Stimulated activated CD4-positive, alpha-beta T cell treated with anti-CD3 and anti-CD28 coated beads, Interleukin-15, amount 100 ng/mL, for 1 hour (primary cell): ENCODE measurements around the gene LPCAT1.
A peak's percentile ranks its signal among the peaks of the same experiment; 100 is the strongest.

Experiments
- DNase-seq, 2 donors: peaks; one replicate each; pipeline ENCODE4 v3.0.0-alpha.2; 2020; ENCODE audit warnings: low read depth in 1 of 2, low spot score in 1 of 2

LPCAT1 gene

DNA sequence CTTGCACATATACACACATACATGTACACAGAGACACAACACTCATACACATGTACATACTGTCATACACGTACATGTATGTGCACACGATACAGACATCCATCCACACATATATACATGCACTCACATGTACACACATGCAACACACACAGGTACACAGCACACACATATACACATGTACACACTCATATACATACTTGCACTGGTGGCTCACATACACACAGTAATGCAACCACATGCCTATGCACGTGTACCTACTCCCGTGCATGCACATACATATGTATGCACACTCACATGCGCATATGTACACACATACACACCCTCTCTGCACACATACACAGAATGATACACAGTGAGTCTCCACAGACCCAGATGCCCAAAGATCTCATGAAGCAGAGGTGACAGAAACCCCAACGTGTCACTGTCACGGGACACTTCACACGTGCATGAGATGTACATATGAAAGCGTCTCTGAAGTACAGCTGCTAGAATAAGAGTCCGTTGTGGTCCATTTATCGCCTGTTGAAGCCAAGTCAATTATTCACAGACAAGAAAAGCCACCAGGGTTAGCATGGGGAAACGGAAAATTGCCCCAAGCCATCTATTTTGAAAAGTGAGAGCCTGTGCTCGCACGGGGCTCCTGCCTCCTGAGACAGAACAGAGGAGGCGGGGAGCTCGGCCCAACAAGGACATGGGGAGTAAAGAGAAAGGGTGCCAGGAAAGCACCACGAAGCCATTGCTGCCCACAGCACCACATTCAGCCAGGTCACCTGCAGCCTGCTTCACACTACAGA is 24.9 kb downstream of the LPCAT1 start:
- DNase-seq = no peak

DNA sequence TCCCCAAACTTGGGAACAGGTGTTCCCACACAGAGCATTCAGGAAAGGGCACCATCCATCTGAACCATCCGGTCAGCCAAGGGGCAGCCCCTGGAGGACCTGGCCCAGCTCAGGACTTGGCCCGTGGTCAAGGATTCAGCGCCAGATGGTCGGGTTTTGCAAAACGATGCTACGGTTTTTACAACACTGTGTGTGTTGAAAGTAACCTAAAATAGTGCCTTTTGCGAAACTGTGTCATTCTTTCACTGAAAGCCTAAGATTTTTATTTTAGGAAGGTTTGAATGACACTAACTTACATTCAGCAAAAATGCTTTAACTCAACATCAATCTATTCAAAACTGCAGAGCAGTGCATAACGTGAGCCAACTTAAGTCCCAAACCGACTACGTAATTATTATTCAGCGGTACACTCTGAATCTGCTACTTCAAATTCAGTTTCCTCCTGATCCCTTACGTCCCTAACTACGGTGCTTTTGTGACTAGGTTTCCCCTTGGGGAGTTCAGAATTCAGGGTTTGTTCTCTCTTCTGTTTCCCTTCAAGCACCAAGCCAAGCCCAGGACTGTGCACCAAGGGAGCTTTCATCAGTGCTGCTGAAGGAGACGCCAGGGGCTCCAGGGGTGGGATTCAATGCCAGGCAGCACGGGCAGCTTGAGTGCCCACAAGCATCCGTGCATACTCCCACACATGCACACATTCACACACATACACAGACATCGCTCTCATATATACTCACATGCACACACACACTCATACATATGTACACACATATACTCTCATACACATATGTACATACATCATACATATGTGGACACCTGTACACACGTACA is 25.8 kb downstream of the LPCAT1 start:
- DNase-seq = no peak

DNA sequence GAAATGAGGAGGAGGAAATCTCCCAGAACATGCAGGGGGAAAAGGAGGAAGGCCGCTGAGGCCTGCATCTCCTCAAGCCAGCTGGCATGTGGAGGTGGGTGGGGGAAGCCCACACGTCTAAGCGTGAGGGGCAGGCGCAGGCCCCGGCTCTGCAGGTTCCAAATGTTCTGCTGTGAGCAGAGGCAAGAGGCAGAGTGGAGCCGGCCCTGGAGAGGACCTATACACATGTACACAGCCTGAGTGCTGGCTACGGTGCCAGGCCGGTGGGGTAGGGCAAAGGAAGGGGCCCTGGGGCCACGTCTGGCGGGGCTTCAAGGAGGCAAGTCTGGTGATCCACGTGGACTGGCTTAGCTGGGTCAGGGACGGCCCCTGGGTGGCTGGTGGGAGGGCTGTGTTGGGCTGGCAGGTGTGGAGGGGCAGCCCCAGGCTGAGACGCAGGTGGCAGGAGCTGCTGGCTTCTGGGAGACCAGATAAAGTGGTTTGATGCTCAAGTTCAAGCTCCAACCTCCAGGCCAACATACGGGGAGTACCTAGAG is 26.4 kb downstream of the LPCAT1 start:
- no peak for DNase-seq

DNA sequence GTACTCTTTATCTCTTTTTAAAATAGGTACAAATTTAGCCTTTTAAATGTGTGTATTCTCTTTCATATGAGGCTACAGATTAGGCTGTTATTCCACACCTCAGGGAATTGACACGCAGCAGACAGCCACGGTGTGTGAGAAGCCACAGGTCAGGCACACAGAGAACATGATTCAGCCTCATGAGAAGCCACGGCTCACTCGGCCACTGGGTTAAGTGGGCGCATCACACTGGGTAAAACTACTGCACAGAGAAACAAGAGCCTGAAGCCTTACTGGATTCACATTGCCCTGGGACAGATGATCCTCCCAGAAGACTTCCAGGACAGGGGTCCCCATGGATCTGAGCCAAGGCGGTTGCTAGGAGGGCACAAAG is 28.2 kb downstream of the LPCAT1 start:
- DNase-seq = no peak

DNA sequence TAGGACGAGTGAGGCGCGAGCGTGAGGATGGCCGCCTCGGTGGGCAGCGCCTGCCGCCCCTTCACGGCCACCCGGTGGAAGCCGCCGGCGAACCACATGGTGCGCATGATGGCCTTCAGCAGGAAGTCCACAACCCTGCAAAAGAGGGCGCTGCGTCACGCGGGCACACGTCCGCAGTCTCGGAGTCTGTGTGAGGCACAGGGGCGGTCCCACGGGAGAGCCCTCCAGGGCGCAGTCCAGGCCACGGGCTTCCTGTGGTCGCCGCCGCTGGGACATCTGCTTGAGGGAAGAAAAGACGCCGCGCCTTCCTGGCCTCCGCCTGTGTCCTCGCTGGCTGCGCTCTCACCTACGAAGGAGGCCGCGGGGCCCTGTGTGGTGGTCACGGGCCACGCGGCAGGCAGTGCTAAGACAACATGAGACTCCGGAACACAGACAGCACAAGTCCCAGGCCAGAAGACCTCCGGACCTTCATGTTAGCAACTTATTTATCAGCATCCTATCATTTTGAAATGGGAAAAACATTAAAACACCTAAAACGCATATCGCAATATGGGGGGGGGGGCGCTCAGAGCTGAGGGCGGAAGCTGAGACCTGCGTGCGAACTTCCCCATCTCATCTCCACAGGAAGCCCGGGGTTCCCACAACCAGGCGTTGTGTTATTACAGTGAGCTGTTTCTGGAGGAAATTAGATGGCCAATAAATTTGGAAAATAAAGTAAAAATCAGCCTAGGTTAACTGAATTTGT is 28.8 kb downstream of the LPCAT1 start:
- no peak for DNase-seq

DNA sequence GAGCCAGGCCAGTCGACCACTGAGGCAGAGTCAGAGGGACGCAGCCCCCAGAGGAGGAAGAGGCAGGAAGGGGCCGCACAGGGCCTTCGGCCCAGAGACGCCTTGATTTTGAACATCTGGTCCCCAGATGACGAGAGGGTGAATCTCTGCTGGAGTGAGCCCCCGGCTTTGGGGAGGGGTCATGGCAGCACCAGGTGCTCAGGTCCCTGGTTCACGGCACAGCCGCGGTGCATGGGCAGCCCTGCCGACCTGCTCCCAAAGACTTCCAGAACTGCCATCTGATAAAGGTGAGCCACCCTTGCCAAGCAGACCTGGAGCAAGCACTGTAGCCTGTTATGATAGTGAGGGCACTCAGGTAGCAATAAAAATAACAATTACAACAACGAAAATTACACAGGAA is 29.8 kb downstream of the LPCAT1 start:
- no peak for DNase-seq

DNA sequence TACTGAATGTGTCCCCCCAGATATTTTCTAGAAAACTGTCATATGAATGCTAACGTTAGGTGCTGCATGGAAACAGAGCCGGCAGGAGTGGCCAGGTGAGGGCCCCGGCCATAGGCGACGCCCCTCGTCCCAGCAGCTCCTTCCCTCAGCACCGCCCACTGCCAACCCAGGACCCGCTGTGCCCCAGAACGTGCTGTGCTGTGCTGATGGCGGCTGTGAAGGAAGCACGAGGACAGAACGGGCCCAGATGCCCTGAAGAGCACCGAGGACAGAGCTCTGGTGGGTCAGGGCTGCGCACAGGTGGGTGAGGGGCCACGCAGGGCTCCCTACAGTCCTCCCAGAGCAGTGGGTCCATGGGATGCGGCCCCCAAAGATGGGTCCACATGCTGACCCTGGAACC is 30.3 kb downstream of the LPCAT1 start:
- no peak for DNase-seq

DNA sequence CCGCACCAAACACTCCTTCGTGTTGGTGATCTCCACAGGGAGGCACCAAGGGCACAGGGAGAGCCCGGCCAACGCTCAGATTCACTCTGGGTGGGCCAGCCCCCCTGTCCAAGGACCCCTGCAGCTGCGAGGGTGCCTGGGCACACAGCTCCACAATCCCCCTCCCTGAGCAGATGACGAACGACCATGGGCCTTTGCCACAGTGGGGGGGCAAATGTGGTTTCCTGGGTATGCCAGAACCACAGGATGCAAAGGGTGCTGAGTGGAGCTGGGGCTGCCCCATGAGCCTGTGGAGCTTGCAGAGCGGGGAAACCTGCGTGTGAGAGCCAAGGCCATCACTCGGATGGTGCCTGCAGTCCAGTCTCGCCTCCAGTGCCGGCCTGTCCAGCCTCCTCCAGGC is 31.0 kb downstream of the LPCAT1 start:
- DNase-seq = no peak

DNA sequence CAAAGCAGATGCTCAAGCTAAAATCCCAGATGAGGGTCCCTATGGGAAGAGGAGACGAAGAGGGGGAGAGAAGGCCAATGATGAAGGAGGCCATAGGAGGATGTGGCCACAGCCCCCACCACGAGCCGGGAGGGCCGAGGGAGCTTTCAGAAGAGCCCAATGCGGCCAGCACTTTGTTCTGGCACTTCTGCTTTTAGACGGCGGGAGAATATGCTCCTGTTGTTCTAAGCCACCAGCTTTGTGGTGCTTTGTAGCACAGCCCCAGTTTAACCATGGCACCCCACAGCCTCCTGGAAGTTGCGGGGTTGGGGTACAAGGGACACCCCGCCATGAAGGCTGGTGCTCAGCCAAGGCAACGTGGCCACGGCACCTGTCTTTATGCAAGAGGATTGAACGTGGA is 33.4 kb downstream of the LPCAT1 start:
- DNase-seq = no peak

DNA sequence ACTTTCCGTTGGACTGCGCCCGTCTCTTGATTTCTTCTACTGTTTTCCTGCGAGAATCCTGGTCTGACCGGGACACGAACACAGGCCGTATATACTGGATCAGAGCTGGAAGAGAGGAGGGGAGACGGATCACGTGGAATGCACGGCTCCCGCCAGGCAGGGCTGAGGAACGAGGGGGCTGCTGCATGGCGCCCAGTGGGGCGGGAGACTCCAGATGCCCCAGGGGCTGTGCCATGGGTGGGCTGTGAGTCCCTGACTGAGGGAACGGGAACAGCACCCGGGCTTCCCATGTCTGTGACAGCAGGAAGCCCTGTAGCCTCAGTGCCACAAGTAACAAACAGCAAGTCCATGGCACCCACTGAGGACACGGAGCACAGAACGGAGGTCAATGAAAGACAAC is 34.0 kb downstream of the LPCAT1 start:
- no peak for DNase-seq

DNA sequence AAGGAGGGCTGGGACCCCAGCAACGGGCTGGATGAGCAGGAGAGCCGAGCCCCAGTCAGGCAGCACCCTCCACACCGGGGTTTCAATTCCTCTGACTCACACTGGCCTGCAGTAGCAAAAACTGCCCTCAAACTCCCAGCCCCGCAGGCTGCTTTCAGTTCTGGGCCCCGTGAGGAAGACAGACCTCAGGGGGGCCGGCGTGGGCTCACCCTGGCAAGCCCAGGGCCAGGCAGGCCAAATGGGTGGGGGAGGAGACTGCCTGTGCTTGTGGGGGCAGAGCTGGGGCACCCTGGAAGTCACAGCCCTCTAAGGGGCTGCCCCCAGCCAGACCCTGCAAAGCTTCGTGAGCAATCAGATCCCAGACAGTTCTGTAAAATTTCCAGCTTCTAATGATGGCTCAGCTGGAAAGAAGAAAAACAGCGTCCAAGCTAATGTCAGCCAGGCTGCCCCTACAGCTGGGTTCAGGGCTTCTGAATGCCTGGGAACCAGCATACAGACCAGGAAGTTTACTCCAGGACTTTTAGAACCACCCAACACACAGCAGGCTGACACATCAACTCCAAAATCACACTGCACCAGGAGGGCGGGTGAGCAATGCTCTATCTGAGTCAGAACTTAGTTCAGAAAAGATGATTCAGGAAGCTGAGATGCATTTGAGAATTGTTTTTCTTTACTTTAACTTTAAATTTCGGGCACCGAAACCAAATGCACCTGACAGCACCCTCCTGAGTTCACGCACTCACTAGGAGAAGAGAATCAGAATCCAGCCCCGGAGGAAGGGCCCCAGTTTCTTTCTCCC is 34.7 kb downstream of the LPCAT1 start:
- DNase-seq = peak in 1 of 2 donors; percentile 15

DNA sequence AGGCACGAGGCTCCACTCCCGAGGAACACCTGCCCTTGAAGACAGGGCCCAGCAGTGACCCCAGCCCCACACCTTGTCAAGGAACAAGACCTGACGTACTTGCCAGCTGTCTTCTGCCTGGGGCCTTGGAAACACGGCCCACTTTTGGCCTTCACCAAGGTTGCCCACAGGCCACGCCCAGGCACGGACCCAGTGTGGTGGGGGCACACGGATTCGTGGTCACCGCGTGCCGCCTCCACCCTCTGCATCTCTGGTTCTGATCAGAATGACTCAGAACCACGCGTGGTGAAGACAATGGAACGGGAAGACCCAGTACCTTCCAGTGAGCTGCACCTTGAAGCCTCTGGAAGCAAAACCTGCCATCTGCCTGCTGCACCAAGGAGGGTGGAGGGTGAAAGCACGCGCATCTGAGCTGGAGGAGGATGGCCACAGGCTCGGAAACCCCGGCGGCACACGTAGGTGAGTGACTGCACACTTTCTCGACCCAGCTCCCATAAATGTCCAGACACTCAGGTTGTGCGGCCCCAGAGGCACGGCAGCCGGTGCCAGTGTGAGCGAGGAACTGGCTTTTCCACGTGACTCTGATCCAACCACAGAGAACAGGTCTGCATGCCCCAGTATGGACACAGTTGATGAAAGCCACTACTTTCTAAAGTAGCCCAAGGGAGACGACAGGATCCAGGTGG is 36.5 kb downstream of the LPCAT1 start:
- DNase-seq = no peak

DNA sequence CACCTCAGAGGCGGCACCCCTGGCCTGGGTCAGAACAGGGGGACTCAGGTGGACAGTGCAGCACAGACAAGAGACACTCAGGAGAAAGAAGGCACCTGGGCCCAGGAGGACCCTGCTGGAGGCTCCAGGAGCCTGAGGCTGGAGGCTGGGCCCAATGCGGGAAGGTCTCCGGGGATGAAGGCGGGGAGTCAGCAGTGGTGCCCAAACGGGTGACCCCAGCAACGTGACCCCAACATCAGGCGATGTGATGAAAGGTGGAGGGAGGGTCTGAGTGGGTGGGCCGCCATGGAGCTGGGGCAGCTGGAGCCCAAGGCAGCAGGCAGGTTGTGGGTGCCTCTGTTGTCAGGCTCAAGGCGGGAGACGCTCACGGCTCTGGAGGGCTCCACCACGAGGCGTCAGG is 37.5 kb downstream of the LPCAT1 start:
- no peak for DNase-seq

DNA sequence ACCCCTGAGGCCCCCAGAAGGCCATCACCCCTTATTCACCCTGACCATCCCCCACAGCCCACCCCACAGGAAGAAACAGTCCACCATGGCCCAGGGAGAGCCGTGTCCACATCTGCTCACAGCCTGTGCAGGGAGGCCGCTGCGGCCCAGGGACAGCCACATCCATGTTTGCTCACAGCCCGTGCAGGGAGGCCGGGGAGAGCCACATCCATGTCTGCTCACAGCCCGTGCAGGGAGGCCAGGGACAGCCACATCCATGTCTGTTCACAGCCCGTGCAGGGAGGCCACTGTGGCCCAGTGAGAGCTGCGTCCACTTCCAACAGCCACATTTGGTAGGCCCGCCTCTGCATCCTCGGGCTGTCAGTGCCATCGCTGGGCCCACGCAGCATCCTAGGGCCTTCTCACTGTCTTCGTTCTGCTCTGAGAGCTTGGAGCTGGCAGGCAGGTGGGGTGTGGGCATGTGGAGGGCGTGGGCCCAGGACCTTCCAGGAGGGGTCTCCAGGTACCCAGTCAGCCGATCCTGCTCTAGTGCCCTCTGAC is 38.1 kb downstream of the LPCAT1 start:
- no peak for DNase-seq

DNA sequence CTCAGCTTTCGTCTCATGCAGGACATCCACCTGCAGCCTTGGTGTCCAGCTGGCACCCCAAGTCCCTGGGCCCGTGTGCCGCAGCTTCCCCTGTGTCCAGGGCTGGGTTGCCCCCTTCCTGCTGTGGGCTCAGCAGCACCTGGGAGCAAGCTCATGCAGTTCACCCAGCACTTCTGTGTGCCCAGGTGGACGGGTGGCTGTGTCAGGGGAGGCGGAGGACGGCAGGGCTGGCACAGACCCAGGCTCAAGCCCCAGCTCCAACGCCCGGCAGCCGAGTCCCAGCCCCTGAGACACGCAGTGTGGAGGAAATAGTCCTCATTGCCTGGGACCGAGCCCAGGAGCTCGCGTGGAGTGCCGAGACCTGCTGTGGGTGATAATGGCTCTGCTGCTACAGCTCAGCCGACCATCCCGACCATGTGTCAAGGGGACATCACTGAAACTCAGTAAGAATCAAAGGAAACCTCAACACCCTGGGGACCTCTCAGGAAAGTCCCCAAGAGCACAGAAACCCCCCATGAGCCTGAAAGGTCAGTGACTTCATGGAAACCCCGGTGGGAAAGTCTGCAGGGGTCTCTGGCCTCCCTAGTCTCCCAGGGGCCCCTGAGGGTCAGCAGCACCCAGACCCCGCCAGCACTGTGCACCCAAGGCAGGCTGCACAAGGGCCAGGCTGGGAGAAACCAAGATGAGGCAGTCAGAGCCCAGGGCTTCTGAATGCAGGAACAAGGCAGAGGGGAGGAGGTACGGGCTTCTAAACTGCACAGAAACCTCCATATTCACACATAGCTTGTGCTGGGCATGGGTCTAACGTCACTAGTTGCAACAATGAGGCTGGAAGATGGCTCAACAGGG is 38.8 kb downstream of the LPCAT1 start:
- no peak for DNase-seq

DNA sequence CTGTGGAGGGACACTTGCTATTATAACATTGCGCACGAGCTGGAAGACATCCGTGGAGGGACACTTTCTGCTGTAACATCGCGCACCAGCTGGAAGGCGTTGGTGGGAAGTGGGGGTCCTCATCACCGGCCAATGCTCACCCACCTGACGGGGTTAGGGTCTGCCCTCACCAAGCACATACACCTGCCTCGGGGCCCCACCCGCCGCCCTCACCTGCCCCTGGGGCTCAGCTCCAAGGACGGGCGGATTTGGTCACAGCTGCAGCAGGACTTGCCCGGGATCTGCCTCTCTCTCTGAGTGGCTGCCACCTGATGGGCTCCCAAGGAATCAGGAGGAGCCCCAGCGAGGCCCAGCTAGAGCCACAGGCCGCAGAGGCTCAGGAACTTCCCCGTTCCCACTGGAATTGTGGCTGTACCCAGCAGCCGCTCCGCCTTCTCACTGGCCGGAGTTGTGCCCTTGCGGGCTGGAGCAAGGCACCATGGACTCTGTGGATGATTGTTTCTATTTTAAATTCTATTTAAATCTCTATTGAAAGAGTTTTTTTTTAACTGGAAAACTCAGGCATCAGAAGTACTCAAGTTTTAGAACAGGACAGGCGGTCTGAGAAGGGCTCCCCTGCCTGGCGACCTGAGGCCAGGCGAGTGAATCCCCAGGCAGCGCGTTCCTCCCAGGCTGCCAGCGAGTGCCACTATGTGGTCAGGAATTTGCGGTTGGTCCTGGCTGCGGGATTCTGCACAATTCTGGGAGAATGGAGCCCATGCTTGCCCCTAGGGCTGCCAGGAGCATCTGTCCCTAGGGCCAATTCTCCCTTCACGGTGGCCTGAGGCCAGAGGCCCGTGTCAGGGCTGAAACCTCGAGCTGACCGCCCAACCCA is 39.7 kb downstream of the LPCAT1 start:
- no peak for DNase-seq

DNA sequence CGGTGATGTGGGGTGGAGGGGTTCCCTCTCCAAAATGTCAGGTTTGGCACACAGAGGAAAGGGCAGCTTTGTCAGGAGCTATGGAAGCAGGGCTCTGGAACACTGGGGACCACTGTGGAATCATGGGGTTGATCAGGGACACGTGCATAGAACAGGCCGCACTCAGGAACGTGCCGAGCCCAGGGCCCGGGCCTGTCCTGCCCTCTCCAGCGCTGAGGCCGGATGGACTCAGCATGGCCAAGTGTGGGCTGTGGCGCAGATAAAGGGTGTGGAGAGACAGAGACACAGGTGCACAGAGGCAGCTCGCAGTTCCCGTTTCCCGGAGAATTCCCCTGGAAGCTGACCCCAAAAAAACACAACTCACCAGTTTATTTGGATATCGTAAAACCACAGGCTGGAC is 40.7 kb downstream of the LPCAT1 start:
- DNase-seq = no peak

DNA sequence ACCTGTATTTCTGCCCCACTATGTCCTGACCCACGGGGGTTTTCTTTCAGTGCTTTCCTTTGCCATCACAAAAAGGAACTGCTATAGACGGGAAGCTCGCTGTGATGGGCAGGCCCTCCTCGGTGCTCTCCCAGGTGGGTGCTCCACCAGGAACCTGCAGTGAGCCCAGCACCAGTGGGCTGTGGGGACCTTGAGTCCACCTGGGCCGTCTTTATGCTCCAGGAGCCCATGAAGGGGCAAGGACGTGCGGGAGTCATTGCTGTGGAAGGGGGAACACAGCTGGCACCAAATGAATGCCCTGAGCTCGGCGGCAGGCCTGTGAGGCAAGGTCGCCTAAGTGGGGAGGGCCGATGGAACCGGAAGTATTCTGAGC is 41.8 kb downstream of the LPCAT1 start:
- no peak for DNase-seq
